Myocyte (in vitro differentiated cells): ENCODE measurements around the gene CDK1. TPM values are rescaled to one million over a fixed set of nuclear protein-coding genes. Genes with fewer than 3 reads are reported as not detected.

Experiments used
- total RNA-seq: library from RNA; depleted of rRNA; stranded (reverse); fragments of >200 nt; gene quantifications from 2 replicates; pipeline ENCODE4 v1.2.3, GENCODE V29; 2014

Gene CDK1
- total RNA-seq, 1 donor from 2014 or later = 5.1 TPM

Other genes starting within 250 kb of the CDK1 start
- gene RHOBTB1, start 165.7 kb downstream of the CDK1 start, total RNA-seq = 29.6 and 33.7 TPM in 2 replicates